Stimulated activated naive B cell treated with anti-CD40 and anti-IgM and Interleukin-4, amounts not matched to agents 10 μg/mL and 1 μg/mL and 100 μg/mL, for 72 hours (primary cell): Measurements from ENCODE around the gene TAS2R19.
A peak's percentile ranks its signal among the peaks of the same experiment; 100 is the strongest.
"Not testable (repeated sequence)": the region's sequence is repeated elsewhere in the genome, so short reads cannot be mapped to it uniquely, and the experiment has no call there.

ENCODE experiments used
- ATAC-seq, 2 donors: fragments of 150-1000 bp; cut with Tn5 transposase; replicated peaks; 2 replicates each; pipeline ENCODE4 v1.10.0; 2021; ENCODE audit warnings: moderate library complexity in 1 of 2
- DNase-seq: peaks from one replicate; pipeline ENCODE4 v3.0.0; 2021
- H3K27ac Mint-ChIP-seq: one replicate; pipeline ENCODE4 v1.8.0; 2022; ENCODE audit warnings: mild to moderate bottlenecking, mixed read lengths
- H3K27me3 Mint-ChIP-seq, 2 donors: one replicate each; pipeline ENCODE4 v1.8.0; 2022; ENCODE audit warnings: mixed read lengths in 2 of 2
- H3K36me3 Mint-ChIP-seq, 2 donors: one replicate each; pipeline ENCODE4 v1.8.0; 2022; ENCODE audit warnings: mixed read lengths in 2 of 2, mild to moderate bottlenecking in 1 of 2
- H3K4me1 Mint-ChIP-seq, 2 donors: one replicate each; pipeline ENCODE4 v1.8.0; 2022; ENCODE audit warnings: mixed read lengths in 2 of 2, mild to moderate bottlenecking in 1 of 2
- H3K4me3 Mint-ChIP-seq, 2 donors: one replicate each; pipeline ENCODE4 v1.8.0; 2022; ENCODE audit warnings: mild to moderate bottlenecking in 2 of 2, mixed read lengths in 2 of 2, moderate library complexity in 1 of 2
- H3K9me3 Mint-ChIP-seq, 2 donors: one replicate each; pipeline ENCODE4 v1.8.0; 2022; ENCODE audit warnings: mixed read lengths in 2 of 2, mild to moderate bottlenecking in 1 of 2

TAS2R19 gene

GRCh38 chr12:11022520-11022919 is at the start of gene TAS2R19:
Gene TAS2R19, minus strand, starts transcription at chr12:11022620. Its CDS starts 49 bp downstream, at chr12:11022571.
- H3K4me1 Mint-ChIP-seq: peaks cover 1 to 14% of the 10 kb centered on the region in 2 donors
- H3K9me3 Mint-ChIP-seq: peaks cover 6 to 8% of the 10 kb centered on the region in 2 donors
- ATAC-seq (no peak), DNase-seq (no peak)
- no peak within 1 kb of the TSS for H3K27ac Mint-ChIP-seq
- H3K4me3 Mint-ChIP-seq: no peak within 1 kb of the TSS
- no peaks in the 10 kb centered on the region for H3K27me3 Mint-ChIP-seq
- H3K36me3 Mint-ChIP-seq: peaks cover 20 to 29% of the 10 kb centered on the region in 2 donors

GRCh38 chr12:11071414-11071813 is 49.0 kb upstream of the TAS2R19 start:
- Mint-ChIP-seq H3K36me3 (peaks cover 11 to 36% of the 10 kb centered on the region in 2 donors), H3K9me3 (peaks cover 0 to 2% of the 10 kb centered on the region in 2 donors), H3K4me3 (no peak overlapping the region), H3K4me1 (peaks cover 11 to 15% of the 10 kb centered on the region in 2 donors), H3K27ac (no peak overlapping the region), H3K27me3 (no peaks in the 10 kb centered on the region)
- DNase-seq: no peak
- ATAC-seq: no peak

- DNase-seq: no peak
- peaks cover 11 to 37% of the 10 kb centered on the region in 2 donors for H3K36me3 Mint-ChIP-seq
- no peak overlapping the region for H3K27ac Mint-ChIP-seq
- no peak for ATAC-seq
- H3K27me3 Mint-ChIP-seq: no peaks in the 10 kb centered on the region
- H3K4me1 Mint-ChIP-seq: peaks cover 11 to 15% of the 10 kb centered on the region in 2 donors
- H3K4me3 Mint-ChIP-seq: no peak overlapping the region
- peaks cover 0 to 2% of the 10 kb centered on the region in 2 donors for H3K9me3 Mint-ChIP-seq
Observed at GRCh38 chr12:11070999-11071398, 48.6 kb upstream of the TAS2R19 start.

GRCh38 chr12:11069854-11070365 is 47.5 kb upstream of the TAS2R19 start:
- no peak overlapping the region for H3K4me3 Mint-ChIP-seq
- peaks cover 11 to 47% of the 10 kb centered on the region in 2 donors for H3K36me3 Mint-ChIP-seq
- DNase-seq: no peak
- peaks cover 0 to 2% of the 10 kb centered on the region in 2 donors for H3K9me3 Mint-ChIP-seq
- no peak overlapping the region for H3K27ac Mint-ChIP-seq
- no peak for ATAC-seq
- peaks cover 11 to 12% of the 10 kb centered on the region in 2 donors for H3K4me1 Mint-ChIP-seq
- H3K27me3 Mint-ChIP-seq: no peaks in the 10 kb centered on the region

GRCh38 chr12:11067514-11067913 is 45.1 kb upstream of the TAS2R19 start:
- H3K36me3 Mint-ChIP-seq: peaks cover 7 to 39% of the 10 kb centered on the region in 2 donors
- no peaks in the 10 kb centered on the region for H3K27me3 Mint-ChIP-seq
- peaks cover 0 to 2% of the 10 kb centered on the region in 2 donors for H3K9me3 Mint-ChIP-seq
- DNase-seq (no peak), ATAC-seq (no peak)
- no peak overlapping the region for H3K4me3 Mint-ChIP-seq
- H3K27ac Mint-ChIP-seq: no peak overlapping the region
- H3K4me1 Mint-ChIP-seq: peaks cover 12 to 17% of the 10 kb centered on the region in 2 donors

DNA sequence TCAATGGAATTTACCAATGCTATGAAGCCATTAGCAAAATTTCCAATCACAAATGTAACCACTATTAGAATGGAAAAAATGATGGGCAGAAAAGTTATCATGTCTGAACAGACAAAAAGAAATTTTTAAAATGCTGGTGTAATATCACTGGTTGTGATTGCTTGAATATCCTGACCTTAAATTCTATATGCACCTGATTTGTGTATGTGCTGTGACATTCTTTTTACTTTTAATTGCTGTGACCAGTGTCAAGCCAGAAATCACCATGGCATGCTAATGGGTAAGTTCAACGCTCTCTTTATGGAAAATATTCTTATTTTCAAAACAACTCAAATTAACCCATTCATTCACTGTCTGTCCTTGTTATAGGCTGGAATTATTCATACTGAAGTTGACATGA is 39.8 kb upstream of the TAS2R19 start, which contains the start of gene TAS2R46:
Gene TAS2R46 (minus strand): TSS at position 101 of the 400 bp plus-strand sequence. CDS start 0 bp downstream, at position 101.
- DNase-seq, H3K9me3 Mint-ChIP-seq, ATAC-seq, H3K27me3 Mint-ChIP-seq, H3K4me3 Mint-ChIP-seq, H3K27ac Mint-ChIP-seq: not testable (repeated sequence)
- peaks cover 6 to 20% of the 10 kb centered on the region in 2 donors for H3K4me1 Mint-ChIP-seq
- peaks cover under 1 to 15% of the 10 kb centered on the region in 2 donors for H3K36me3 Mint-ChIP-seq

DNA sequence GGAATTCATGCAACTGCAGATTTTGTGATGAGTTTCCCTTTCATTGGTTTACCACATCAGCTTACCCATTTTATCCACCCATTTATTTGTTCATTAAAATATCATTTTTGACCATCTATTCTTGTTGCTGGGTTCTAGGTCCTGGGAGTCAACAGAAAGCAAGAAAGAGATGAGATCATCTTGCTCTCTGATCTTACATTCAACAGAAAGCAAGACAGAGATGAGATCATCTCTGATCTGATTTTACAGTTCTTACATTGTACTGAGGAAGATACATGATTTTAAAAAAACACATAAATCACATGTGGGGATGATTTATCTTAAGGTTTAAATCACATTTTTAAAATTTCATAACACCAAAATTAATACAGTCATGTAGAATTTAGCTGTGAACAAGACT is 37.4 kb upstream of the TAS2R19 start:
- ATAC-seq: no peak
- H3K27ac Mint-ChIP-seq: no peak overlapping the region
- H3K36me3 Mint-ChIP-seq: peaks cover 11 to 17% of the 10 kb centered on the region in 2 donors
- H3K27me3 Mint-ChIP-seq: no peaks in the 10 kb centered on the region
- H3K4me1 Mint-ChIP-seq: peaks cover 6 to 20% of the 10 kb centered on the region in 2 donors
- no peak overlapping the region for H3K4me3 Mint-ChIP-seq
- peaks cover 0 to 2% of the 10 kb centered on the region in 2 donors for H3K9me3 Mint-ChIP-seq
- DNase-seq: no peak

DNA sequence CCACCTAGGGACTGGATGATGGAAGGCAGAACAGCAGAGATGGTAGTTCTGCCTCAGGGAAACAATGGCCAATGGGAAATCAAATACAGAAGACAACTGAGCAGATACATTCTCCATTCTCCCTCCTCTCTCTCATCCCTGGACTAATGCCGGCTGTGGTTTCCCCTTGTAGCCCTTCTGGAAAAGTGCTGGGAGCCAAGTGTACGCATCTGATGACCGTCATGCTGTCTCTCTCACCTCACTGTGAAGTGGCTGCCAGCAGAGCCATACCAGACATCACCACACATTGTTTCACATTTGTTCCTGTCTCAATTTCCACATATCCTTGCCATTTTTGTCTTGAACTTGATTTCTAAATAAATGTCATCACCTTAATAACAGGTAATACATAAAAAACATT is 36.6 kb upstream of the TAS2R19 start:
- H3K4me3 Mint-ChIP-seq: no peak overlapping the region
- H3K9me3 Mint-ChIP-seq: peaks cover 0 to 2% of the 10 kb centered on the region in 2 donors
- H3K27me3 Mint-ChIP-seq: no peaks in the 10 kb centered on the region
- DNase-seq (no peak), ATAC-seq (no peak)
- peaks cover 6 to 20% of the 10 kb centered on the region in 2 donors for H3K4me1 Mint-ChIP-seq
- peaks cover 11 to 17% of the 10 kb centered on the region in 2 donors for H3K36me3 Mint-ChIP-seq
- H3K27ac Mint-ChIP-seq: no peak overlapping the region

- no peak overlapping the region for H3K27ac Mint-ChIP-seq
- H3K36me3 Mint-ChIP-seq: peaks cover 23 to 34% of the 10 kb centered on the region in 2 donors
- DNase-seq: no peak
- no peak for ATAC-seq
- no peaks in the 10 kb centered on the region for H3K4me1 Mint-ChIP-seq
- peaks cover 8 to 10% of the 10 kb centered on the region in 2 donors for H3K9me3 Mint-ChIP-seq
- no peak overlapping the region for H3K4me3 Mint-ChIP-seq
- no peaks in the 10 kb centered on the region for H3K27me3 Mint-ChIP-seq
Observed at GRCh38 chr12:11055306-11055705, 32.9 kb upstream of the TAS2R19 start.

GRCh38 chr12:11049806-11050531 is 27.5 kb upstream of the TAS2R19 start:
- not testable (repeated sequence) for H3K4me1 Mint-ChIP-seq, H3K27ac Mint-ChIP-seq, DNase-seq, H3K9me3 Mint-ChIP-seq, H3K27me3 Mint-ChIP-seq, H3K4me3 Mint-ChIP-seq, ATAC-seq
- H3K36me3 Mint-ChIP-seq: peaks cover 23 to 51% of the 10 kb centered on the region in 2 donors

DNA sequence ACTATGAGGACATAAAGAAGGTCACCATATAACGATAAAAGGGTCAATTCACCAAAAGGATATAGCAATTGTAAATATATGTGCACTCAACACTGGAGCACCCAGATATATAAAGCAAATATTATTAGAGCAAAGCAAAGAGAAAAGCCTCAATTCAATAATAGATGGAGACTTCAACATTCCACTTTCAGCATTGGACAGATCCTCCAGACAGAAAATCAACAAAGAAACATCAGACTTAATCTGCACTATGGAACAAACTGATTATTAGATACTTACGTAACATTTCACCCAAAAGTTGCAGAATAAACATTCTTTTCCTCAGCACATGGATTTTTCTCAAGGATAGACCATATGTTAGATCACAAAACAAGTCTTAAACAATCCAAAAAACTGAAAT is 18.9 kb upstream of the TAS2R19 start:
- not testable (repeated sequence) for DNase-seq, H3K27me3 Mint-ChIP-seq, H3K9me3 Mint-ChIP-seq, H3K27ac Mint-ChIP-seq, H3K4me1 Mint-ChIP-seq, ATAC-seq, H3K4me3 Mint-ChIP-seq
- H3K36me3 Mint-ChIP-seq: peaks cover 41 to 54% of the 10 kb centered on the region in 2 donors

DNA sequence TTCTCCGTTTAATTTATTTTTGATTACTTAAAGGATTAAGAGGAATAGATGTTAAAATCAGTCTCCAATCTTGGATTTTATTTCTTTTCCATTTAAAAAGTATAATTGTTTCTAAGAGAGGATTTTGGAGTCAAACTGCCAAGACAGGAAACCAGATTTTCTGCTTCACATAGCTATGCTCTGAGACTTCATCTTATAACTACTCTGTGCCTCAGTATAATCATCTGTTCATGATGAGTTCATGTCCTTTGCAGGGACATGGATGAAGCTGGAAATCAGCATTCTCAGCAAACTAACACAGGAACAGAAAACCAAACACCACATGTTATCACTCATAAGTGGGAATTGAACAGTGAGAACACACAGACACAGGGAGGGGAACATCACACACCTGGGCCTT is 17.7 kb upstream of the TAS2R19 start:
- H3K27ac Mint-ChIP-seq: no peak overlapping the region
- ATAC-seq: no peak
- no peak for DNase-seq
- no peaks in the 10 kb centered on the region for H3K27me3 Mint-ChIP-seq
- peaks cover 2% of the 10 kb centered on the region in 2 donors for H3K9me3 Mint-ChIP-seq
- H3K36me3 Mint-ChIP-seq: peaks cover 39 to 53% of the 10 kb centered on the region in 2 donors
- H3K4me1 Mint-ChIP-seq: peaks cover 0 to 3% of the 10 kb centered on the region in 2 donors
- no peak overlapping the region for H3K4me3 Mint-ChIP-seq

DNA sequence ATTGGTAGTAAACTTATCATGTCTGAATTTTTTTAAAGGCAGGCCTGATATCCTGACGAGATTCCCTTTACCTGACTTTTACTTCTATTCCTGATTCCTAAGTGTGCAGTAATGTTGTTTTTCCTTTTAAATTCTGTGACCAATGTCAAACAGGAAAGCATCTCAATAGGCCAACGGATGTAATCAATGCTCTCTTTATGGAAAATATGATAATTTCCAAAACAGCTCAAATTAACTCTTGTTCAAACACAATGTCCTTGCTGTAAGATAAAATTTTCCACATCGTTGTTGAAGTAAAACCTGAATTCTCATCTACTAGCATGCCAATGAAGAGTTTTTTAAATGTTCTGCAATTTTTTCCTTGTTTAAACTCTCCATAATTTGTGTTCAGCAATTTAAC is 16.8 kb upstream of the TAS2R19 start:
- Mint-ChIP-seq H3K36me3 (peaks cover 33 to 45% of the 10 kb centered on the region in 2 donors), H3K9me3 (peaks cover 0 to 4% of the 10 kb centered on the region in 2 donors), H3K27ac (no peak overlapping the region), H3K4me3 (no peak overlapping the region), H3K4me1 (peaks cover 0 to 1% of the 10 kb centered on the region in 2 donors), H3K27me3 (no peaks in the 10 kb centered on the region)
- DNase-seq (no peak), ATAC-seq (no peak)

- not testable (repeated sequence) for H3K4me3 Mint-ChIP-seq, H3K9me3 Mint-ChIP-seq, DNase-seq, H3K27ac Mint-ChIP-seq, H3K27me3 Mint-ChIP-seq, H3K4me1 Mint-ChIP-seq
- peak; percentile 93 to 100 for ATAC-seq
- H3K36me3 Mint-ChIP-seq: peaks cover 26 to 36% of the 10 kb centered on the region in 2 donors
Observed at GRCh38 chr12:11033959-11034358, 11.5 kb upstream of the TAS2R19 start.

DNA sequence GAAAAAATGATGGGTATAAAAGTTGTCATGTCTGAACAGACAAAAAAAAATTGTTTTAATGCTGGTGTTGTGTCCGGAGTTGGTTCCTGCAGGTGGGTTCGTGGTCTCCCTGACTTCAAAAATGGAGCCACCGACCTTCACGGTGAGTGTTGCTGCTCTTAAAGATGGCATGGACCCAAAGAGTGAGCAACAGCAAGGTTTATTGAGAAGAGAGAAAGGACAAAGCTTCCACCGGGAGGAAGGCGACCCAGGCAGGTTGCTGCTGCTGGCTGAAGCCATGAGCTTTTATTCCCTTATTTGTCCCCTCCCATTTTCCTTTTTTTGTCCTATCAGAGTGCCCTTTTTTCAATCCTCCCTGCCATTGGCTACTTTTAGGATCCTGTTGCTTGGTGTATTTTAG is 8.9 kb upstream of the TAS2R19 start, which contains the start of gene TAS2R31:
Gene TAS2R31 (minus strand): TSS at position 101 of the 400 bp plus-strand sequence. CDS start 72 bp downstream, at position 29.
- Mint-ChIP-seq H3K4me3 (no peak within 1 kb of the TSS), H3K4me1 (no peaks in the 10 kb centered on the region), H3K36me3 (peaks cover 31 to 43% of the 10 kb centered on the region in 2 donors), H3K27ac (no peak within 1 kb of the TSS), H3K27me3 (no peaks in the 10 kb centered on the region), H3K9me3 (peaks cover 4 to 7% of the 10 kb centered on the region in 2 donors)
- no peak for DNase-seq
- no peak for ATAC-seq
